ENCODE results near the gene UBAC1.

DNA sequence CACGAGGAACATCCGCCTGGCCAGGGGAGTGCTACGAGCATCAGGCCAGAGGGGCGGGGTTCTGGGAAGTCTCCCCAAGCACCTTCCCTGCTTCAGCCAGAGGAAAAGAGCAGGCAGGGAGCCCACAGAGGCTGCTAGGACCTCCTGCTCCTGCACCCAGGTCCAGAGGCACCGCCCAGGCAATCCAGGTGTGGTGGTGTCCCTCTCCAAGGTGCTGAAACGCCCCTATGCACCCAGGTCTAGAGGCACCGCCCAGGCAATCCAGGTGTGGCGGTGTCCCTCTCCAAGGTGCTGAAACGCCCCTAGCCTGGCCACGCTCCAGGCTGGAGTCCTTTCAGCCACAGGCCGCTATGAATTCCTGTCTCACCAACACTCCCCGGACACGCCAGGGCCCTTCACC, 10.7 kb upstream of the UBAC1 start:
- TF ChIP-seq, protein P1, sequence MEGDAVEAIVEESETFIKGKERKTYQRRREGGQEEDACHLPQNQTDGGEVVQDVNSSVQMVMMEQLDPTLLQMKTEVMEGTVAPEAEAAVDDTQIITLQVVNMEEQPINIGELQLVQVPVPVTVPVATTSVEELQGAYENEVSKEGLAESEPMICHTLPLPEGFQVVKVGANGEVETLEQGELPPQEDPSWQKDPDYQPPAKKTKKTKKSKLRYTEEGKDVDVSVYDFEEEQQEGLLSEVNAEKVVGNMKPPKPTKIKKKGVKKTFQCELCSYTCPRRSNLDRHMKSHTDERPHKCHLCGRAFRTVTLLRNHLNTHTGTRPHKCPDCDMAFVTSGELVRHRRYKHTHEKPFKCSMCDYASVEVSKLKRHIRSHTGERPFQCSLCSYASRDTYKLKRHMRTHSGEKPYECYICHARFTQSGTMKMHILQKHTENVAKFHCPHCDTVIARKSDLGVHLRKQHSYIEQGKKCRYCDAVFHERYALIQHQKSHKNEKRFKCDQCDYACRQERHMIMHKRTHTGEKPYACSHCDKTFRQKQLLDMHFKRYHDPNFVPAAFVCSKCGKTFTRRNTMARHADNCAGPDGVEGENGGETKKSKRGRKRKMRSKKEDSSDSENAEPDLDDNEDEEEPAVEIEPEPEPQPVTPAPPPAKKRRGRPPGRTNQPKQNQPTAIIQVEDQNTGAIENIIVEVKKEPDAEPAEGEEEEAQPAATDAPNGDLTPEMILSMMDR (IDR thresholded peaks at IDR 0.05; ENCODE audit: poor library complexity, severe bottlenecking) = no peak
- TF ChIP-seq EZH2 (IDR thresholded peaks at IDR 0.05; ENCODE audit: borderline replicate concordance, insufficient read depth, low read length, poor library complexity, severe bottlenecking) = no peak
- no peak for TF ChIP-seq EP300 (conservative IDR thresholded peaks at IDR 0.05; ENCODE audit: poor library complexity, severe bottlenecking)
- no peak for TF ChIP-seq POLR2AphosphoS5 (IDR thresholded peaks at IDR 0.05)
- no peak for TF ChIP-seq TAF1 (IDR thresholded peaks at IDR 0.05; ENCODE audit: low read depth)
- no peak for TF ChIP-seq SMC3 (conservative IDR thresholded peaks at IDR 0.05; ENCODE audit: poor library complexity)
- TF ChIP-seq, protein P2, sequence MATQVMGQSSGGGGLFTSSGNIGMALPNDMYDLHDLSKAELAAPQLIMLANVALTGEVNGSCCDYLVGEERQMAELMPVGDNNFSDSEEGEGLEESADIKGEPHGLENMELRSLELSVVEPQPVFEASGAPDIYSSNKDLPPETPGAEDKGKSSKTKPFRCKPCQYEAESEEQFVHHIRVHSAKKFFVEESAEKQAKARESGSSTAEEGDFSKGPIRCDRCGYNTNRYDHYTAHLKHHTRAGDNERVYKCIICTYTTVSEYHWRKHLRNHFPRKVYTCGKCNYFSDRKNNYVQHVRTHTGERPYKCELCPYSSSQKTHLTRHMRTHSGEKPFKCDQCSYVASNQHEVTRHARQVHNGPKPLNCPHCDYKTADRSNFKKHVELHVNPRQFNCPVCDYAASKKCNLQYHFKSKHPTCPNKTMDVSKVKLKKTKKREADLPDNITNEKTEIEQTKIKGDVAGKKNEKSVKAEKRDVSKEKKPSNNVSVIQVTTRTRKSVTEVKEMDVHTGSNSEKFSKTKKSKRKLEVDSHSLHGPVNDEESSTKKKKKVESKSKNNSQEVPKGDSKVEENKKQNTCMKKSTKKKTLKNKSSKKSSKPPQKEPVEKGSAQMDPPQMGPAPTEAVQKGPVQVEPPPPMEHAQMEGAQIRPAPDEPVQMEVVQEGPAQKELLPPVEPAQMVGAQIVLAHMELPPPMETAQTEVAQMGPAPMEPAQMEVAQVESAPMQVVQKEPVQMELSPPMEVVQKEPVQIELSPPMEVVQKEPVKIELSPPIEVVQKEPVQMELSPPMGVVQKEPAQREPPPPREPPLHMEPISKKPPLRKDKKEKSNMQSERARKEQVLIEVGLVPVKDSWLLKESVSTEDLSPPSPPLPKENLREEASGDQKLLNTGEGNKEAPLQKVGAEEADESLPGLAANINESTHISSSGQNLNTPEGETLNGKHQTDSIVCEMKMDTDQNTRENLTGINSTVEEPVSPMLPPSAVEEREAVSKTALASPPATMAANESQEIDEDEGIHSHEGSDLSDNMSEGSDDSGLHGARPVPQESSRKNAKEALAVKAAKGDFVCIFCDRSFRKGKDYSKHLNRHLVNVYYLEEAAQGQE (IDR thresholded peaks at IDR 0.05; ENCODE audit: borderline replicate concordance) = no peak
